PC-3 (cell line): ENCODE data around the gene CRLF1.

Experiments used
- EZH2 ChIP-seq: fragments of 300-600 bp; sonication (generic); IDR thresholded peaks from one replicate; pipeline ENCODE4 v1.6.1; 2017; ENCODE audit warnings: antibody characterized with exemption, mild to moderate bottlenecking, low read length; ENCODE audit not compliant: unreplicated experiment
- EZH2phosphoT487 ChIP-seq: fragments of 300-600 bp; sonication (generic); IDR thresholded peaks from 2 replicates; pipeline ENCODE4 v1.6.1; 2018; ENCODE audit warnings: mild to moderate bottlenecking, antibody characterized with exemption, low read length, borderline replicate concordance
- TF ChIP-seq, protein P1 (sequence below): fragments of 300-600 bp; sonication (generic); conservative IDR thresholded peaks from 2 replicates; pipeline ENCODE4 v1.5.1; 2017; ENCODE audit warnings: antibody characterized with exemption, low read depth, mild to moderate bottlenecking, low read length

DNA sequence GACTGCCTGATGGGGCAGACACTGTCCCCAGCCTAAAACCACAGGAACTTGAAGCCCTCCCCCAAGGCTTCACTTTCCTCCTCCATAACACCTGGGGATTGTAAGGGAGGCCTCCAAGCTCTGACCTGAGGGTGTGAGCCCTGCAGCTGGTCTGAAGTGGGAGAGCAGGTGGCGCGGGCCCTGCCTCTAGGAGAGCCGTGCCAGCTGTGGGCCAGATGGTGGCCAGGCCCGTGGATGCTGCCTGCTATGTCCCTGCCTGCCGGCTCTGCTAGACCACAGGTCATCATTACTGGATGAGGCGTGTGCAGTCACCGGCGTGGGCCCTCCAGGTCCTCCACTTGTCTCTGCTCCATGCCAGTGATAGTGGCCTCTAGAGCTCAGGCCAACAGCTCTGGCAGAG, 26.7 kb upstream of the CRLF1 start:
- TF ChIP-seq, protein P1, sequence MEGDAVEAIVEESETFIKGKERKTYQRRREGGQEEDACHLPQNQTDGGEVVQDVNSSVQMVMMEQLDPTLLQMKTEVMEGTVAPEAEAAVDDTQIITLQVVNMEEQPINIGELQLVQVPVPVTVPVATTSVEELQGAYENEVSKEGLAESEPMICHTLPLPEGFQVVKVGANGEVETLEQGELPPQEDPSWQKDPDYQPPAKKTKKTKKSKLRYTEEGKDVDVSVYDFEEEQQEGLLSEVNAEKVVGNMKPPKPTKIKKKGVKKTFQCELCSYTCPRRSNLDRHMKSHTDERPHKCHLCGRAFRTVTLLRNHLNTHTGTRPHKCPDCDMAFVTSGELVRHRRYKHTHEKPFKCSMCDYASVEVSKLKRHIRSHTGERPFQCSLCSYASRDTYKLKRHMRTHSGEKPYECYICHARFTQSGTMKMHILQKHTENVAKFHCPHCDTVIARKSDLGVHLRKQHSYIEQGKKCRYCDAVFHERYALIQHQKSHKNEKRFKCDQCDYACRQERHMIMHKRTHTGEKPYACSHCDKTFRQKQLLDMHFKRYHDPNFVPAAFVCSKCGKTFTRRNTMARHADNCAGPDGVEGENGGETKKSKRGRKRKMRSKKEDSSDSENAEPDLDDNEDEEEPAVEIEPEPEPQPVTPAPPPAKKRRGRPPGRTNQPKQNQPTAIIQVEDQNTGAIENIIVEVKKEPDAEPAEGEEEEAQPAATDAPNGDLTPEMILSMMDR, result no peak
- TF ChIP-seq EZH2 (no peak), EZH2phosphoT487 (no peak)
